Subcutaneous adipose tissue (tissue), 4 donors: ENCODE data around the gene KRTAP10-5. TPM values are rescaled to one million over a fixed set of nuclear protein-coding genes. Genes with fewer than 3 reads are reported as not detected.
"Not testable (repeated sequence)": the region's sequence is repeated elsewhere in the genome, so short reads cannot be mapped to it uniquely, and the experiment has no call there.

ENCODE experiments used
- total RNA-seq, 4 donors: library from RNA; depleted of rRNA; stranded (reverse); fragments of >200 nt; gene quantifications; one replicate each; pipeline ENCODE4 v1.1.0, GENCODE V29; 2016
- TF ChIP-seq, protein P1 (sequence below): fragments of 450-650 bp; IDR thresholded peaks from one replicate; pipeline ENCODE4 v1.5.1; 2016; ENCODE audit warnings: low read depth, mild to moderate bottlenecking, control low read depth, antibody characterized with exemption, moderate library complexity

The KRTAP10-5 gene, protein sequence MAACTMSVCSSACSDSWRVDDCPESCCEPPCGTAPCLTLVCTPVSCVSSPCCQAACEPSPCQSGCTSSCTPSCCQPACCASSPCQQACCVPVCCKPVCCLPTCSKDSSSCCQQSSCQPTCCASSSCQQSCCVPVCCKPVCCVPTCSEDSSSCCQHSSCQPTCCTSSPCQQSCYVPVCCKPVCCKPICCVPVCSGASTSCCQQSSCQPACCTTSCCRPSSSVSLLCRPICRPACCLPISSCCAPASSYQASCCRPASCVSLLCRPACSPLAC
- not detected for total RNA-seq

GRCh38 chr21:44580231-44580821 is at the start of gene KRTAP10-5:
KRTAP10-5 (minus strand) TSS chr21:44580604; CDS start chr21:44580578, 26 bp downstream.
- TF ChIP-seq, protein P1, sequence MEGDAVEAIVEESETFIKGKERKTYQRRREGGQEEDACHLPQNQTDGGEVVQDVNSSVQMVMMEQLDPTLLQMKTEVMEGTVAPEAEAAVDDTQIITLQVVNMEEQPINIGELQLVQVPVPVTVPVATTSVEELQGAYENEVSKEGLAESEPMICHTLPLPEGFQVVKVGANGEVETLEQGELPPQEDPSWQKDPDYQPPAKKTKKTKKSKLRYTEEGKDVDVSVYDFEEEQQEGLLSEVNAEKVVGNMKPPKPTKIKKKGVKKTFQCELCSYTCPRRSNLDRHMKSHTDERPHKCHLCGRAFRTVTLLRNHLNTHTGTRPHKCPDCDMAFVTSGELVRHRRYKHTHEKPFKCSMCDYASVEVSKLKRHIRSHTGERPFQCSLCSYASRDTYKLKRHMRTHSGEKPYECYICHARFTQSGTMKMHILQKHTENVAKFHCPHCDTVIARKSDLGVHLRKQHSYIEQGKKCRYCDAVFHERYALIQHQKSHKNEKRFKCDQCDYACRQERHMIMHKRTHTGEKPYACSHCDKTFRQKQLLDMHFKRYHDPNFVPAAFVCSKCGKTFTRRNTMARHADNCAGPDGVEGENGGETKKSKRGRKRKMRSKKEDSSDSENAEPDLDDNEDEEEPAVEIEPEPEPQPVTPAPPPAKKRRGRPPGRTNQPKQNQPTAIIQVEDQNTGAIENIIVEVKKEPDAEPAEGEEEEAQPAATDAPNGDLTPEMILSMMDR, result not testable (repeated sequence)

DNA sequence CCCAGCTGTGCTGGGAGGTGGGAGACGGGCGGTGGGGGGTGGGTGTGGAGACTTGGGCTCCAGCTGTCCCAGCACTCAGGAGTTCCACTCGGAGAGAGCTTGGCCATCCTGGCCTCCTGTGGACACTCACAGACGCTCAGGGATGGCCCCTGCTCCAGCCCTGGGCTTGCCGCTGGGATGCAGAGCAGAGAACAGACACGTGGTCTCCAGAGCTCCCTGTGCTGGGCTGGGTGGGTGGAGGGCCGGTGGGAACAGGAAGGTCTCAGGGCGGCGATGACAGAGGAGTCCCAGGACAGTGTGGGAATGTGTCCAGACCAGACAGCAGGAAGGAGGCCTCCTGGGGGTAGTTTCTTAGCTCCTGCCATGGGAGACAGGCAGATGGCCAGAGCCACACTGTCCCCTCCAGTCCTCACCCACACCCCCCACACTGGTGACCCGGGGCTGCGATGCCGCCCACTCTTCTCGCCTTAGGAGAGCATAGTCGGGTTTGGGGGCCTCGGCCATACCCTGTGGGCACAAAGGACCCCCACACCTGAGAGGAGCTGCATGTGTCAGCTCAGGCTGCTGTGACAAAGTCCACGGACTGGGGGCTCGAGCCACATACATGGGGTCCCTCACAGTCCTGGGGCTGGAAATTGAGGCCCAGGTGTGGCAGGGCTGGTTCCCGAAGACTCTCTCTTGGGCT is 48.4 kb upstream of the KRTAP10-5 start:
- TF ChIP-seq, protein P1, result no peak

DNA sequence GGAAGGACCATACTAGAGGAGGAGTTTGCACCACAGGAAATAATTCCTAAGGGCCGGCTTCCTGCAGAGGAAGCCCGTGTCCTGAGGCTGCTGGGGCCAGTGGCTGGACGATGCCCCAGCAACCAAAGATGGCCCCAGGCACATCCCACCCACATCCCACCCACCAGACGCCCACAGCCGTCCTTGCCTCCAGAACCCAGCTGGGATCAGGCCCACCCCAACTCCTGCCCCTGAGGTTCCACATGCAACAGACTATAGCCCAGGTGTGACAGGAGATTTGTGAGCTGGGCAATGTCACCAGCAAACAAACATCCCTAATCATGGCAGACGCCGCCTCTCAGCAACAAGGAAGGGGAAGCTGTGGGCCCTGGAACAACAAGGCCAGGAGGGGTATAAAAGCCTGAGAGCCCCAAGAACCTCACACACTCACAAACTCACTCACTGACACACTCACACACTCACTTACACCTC is 46.3 kb upstream of the KRTAP10-5 start, which contains the start of gene KRTAP10-9:
TSS of gene KRTAP10-9 (plus strand) at position 421 of the 471 bp plus-strand sequence. CDS start 79 bp downstream, outside the sequence.
- TF ChIP-seq, protein P1, result no peak

GRCh38 chr21:44626262-44626661 is 45.9 kb upstream of the KRTAP10-5 start:
- TF ChIP-seq, protein P1, result no peak

- TF ChIP-seq, protein P1, result no peak
These were observed 45.4 kb upstream of the KRTAP10-5 start for GRCh38 chr21:44625756-44626155.

- TF ChIP-seq, protein P1, result no peak
These were observed 43.2 kb upstream of the KRTAP10-5 start for GRCh38 chr21:44623575-44623974.

- TF ChIP-seq, protein P1, result no peak
These were observed 39.5 kb upstream of the KRTAP10-5 start for GRCh38 chr21:44619886-44620285.
